Mammary epithelial cell (primary cell): ENCODE results near the gene MED10.

Experiments
- EZH2 ChIP-seq: IDR thresholded peaks from 2 replicates; pipeline ENCODE4 v1.6.1; 2012; ENCODE audit warnings: low read length, inconsistent platforms, borderline replicate concordance
- TF ChIP-seq, protein P1 (sequence below), 2 donors: IDR thresholded peaks in 1 of 2; conservative IDR thresholded peaks in 1 of 2; 2 replicates each; pipeline ENCODE4 v1.5.1; 2011 to 2012; ENCODE audit warnings: inconsistent platforms in 2 of 2, low read length in 2 of 2, mild to moderate bottlenecking in 2 of 2, control low read depth in 1 of 2, low read depth in 1 of 2; ENCODE audit not compliant: insufficient read depth in 1 of 2; ENCODE audit errors: extremely low read depth in 1 of 2

DNA sequence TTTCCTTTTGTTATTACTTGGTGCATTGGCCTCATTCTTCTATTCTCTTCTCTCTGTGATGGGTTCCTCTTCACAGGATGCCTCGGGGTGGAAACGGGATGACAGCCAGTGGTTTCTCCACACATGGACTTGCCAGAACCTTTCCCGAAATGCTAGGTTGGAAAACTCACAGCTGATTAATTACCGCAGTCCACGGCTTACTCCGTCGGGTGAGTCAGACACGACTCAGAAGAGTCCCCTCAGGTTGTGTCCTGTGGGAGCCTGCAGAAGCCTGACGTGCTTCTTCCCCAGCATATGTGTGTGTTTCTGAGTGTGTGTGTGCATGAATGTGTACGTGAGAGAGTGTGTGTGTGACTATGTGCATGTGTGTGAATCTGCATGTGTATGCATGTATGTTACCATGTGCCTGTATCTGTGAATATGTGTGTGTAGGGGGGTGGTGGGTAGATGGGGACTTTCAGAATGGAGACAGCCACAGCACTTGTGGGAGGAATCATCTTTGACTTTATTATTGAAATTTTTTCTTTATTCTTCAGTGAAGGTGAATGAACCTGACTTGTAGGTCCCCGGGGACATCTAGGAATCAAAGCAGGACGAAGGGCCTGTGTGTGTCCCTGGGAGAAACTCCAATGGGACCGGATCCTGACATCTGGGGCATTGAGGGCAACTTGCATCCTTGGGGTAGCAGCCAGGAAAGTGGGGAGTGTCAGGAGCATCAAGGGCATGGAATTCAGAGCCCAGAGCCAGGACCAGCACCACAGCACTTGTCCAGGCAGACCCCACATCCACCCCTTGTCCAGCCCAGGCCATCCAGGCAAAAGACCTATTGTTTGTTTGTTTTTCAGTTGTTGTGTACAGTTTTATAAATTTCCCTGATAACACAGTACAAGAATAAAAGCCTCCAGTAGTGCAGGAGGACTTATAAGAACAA, 21.9 kb upstream of the MED10 start:
- TF ChIP-seq, protein P1, sequence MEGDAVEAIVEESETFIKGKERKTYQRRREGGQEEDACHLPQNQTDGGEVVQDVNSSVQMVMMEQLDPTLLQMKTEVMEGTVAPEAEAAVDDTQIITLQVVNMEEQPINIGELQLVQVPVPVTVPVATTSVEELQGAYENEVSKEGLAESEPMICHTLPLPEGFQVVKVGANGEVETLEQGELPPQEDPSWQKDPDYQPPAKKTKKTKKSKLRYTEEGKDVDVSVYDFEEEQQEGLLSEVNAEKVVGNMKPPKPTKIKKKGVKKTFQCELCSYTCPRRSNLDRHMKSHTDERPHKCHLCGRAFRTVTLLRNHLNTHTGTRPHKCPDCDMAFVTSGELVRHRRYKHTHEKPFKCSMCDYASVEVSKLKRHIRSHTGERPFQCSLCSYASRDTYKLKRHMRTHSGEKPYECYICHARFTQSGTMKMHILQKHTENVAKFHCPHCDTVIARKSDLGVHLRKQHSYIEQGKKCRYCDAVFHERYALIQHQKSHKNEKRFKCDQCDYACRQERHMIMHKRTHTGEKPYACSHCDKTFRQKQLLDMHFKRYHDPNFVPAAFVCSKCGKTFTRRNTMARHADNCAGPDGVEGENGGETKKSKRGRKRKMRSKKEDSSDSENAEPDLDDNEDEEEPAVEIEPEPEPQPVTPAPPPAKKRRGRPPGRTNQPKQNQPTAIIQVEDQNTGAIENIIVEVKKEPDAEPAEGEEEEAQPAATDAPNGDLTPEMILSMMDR (conservative IDR thresholded peaks at IDR 0.05 in 1 of 2, IDR thresholded peaks at IDR 0.05 in 1 of 2; ENCODE audit: extremely low read depth in 1 of 2, insufficient read depth in 1 of 2, low read depth in 1 of 2, low read length in 2 of 2), result no peak
- TF ChIP-seq EZH2, result no peak
